A549 (cell line): ENCODE measurements around the gene PCDH9. TPM values are rescaled to one million over a fixed set of nuclear protein-coding genes. Genes with fewer than 3 reads are reported as not detected.

Experiments used
- ATAC-seq, 2 experiments: fragments of 200-7000 bp in 1 of 2; fragments of >200 bp in 1 of 2; cut with Nextera tagmentation in 1 of 2; cut with Tn5 transposase in 1 of 2; 3 replicates each; pipeline versions ENCODE4 v1.8.0 to v1.9.1; 2018 to 2020; ENCODE audit warnings: mild to moderate bottlenecking in 1 of 2, moderate library complexity in 1 of 2
- CTCF ChIA-PET: fragments of 300-600 bp; sonication (Branson Sonifier 250); formaldehyde crosslinking; extraction: SDS; loops from one replicate; lab custom pipeline; 2021; ENCODE audit warnings: antibody characterized with exemption, inconsistent platforms; lab: Yijun Ruan, JAX
- POLR2A ChIA-PET: fragments of 350-600 bp; formaldehyde crosslinking; extraction: SDS; loops from one replicate; lab custom pipeline; 2021; ENCODE audit warnings: antibody characterized with exemption, inconsistent platforms; lab: Yijun Ruan, JAX
- DNase-seq, 2 experiments: peaks; one replicate each; pipeline versions ENCODE4 v3.0.0 to v3.0.0-alpha.2; 2011 to 2016; ENCODE audit warnings: low read depth in 1 of 2, low spot score in 1 of 2
- FAIRE-seq: peaks from 2 replicates; lab custom pipeline; 2011; peaks lifted over from hg19 to GRCh38; lab: Jason Lieb, UNC
- H3K27ac ChIP-seq, 2 experiments: fragments of >200 bp; sonication (Bioruptor Twin); formaldehyde crosslinking; 3 replicates each; pipeline ENCODE4 v1.5.1; 2016 to 2017
- H3K4me1 ChIP-seq: fragments of >200 bp; sonication (Bioruptor Twin); formaldehyde crosslinking; 3 replicates; pipeline ENCODE4 v1.6.1; 2016
- H3K4me2 ChIP-seq: fragments of >200 bp; sonication (Bioruptor Twin); formaldehyde crosslinking; 3 replicates; pipeline ENCODE4 v1.6.1; 2016
- H3K4me3 ChIP-seq: fragments of >200 bp; sonication (Bioruptor Twin); formaldehyde crosslinking; 3 replicates; pipeline ENCODE4 v1.5.1; 2016
- H3K9me3 ChIP-seq: fragments of >200 bp; sonication (Bioruptor Twin); formaldehyde crosslinking; 3 replicates; pipeline ENCODE4 v1.6.1; 2016
- BHLHE40 ChIP-seq: IDR thresholded peaks from 2 replicates; pipeline ENCODE4 v1.6.1; 2012; ENCODE audit warnings: low read depth, low read length, inconsistent platforms
- CHD2 ChIP-seq: fragments of 150-350 bp; IDR thresholded peaks from 2 replicates; pipeline ENCODE4 v1.6.1; 2014; ENCODE audit warnings: low read length; ENCODE audit not compliant: partially characterized antibody
- ELK1 ChIP-seq: fragments of 150-350 bp; IDR thresholded peaks from 2 replicates; pipeline ENCODE4 v1.6.1; 2014; ENCODE audit warnings: low read depth, mild to moderate bottlenecking, low read length
- HOXB13 ChIP-seq: fragments of 250-450 bp; sonication (Bioruptor Pico); IDR thresholded peaks from 2 replicates; pipeline ENCODE4 v1.5.0; 2020; ENCODE audit warnings: low read depth, mild to moderate bottlenecking, moderate library complexity
- JUNB ChIP-seq: fragments of >200 bp; sonication (Bioruptor Twin); formaldehyde crosslinking; IDR thresholded peaks from 2 replicates; pipeline ENCODE4 v1.6.1; 2016
- KDM1A ChIP-seq: fragments of 200-600 bp; sonication (generic); IDR thresholded peaks from 2 replicates; pipeline ENCODE4 v1.6.1; 2016; ENCODE audit warnings: low read depth, mild to moderate bottlenecking
- MAFK ChIP-seq: fragments of 450-650 bp; IDR thresholded peaks from 2 replicates; pipeline ENCODE4 v1.6.1; 2014; ENCODE audit not compliant: partially characterized antibody
- MAX ChIP-seq: IDR thresholded peaks from 2 replicates; pipeline ENCODE4 v1.6.1; 2012
- MAZ ChIP-seq: fragments of 150-350 bp; IDR thresholded peaks from 2 replicates; pipeline ENCODE4 v1.6.1; 2014; ENCODE audit warnings: antibody characterized with exemption, low read depth, low read length, borderline replicate concordance
- MYC ChIP-seq: IDR thresholded peaks from 2 replicates; pipeline ENCODE4 v1.6.1; 2012; ENCODE audit warnings: mild to moderate bottlenecking, inconsistent platforms, low read length, improper control_type of control experiment, borderline replicate concordance
- NFE2L2 ChIP-seq: fragments of 150-350 bp; conservative IDR thresholded peaks from 2 replicates; pipeline ENCODE4 v1.6.1; 2014; ENCODE audit warnings: low read length
- REST ChIP-seq: fragments of 200-600 bp; sonication (generic); IDR thresholded peaks from 2 replicates; pipeline ENCODE4 v1.6.1; 2016; ENCODE audit warnings: antibody characterized with exemption, mild to moderate bottlenecking, moderate library complexity
- SREBF2 ChIP-seq: fragments of 450-650 bp; IDR thresholded peaks from 2 replicates; pipeline ENCODE4 v1.6.1; 2014; ENCODE audit warnings: mild to moderate bottlenecking, moderate library complexity
- TFCP2L1 ChIP-seq: fragments of 250-450 bp; sonication (Bioruptor Pico); IDR thresholded peaks from 2 replicates; pipeline ENCODE4 v1.5.0; 2021; ENCODE audit warnings: mild to moderate bottlenecking
- TP53 ChIP-seq: fragments of 250-450 bp; sonication (Bioruptor Pico); IDR thresholded peaks from 2 replicates; pipeline ENCODE4 v1.5.0; 2021; ENCODE audit warnings: mild to moderate bottlenecking, moderate library complexity
- ZC3H11A ChIP-seq: fragments of 450-650 bp; IDR thresholded peaks from 2 replicates; pipeline ENCODE4 v1.6.1; 2014; ENCODE audit warnings: antibody characterized with exemption, mild to moderate bottlenecking
- ZNF302 ChIP-seq: fragments of 250-450 bp; sonication (Bioruptor Pico); IDR thresholded peaks from 2 replicates; pipeline ENCODE4 v1.9.0; 2021; ENCODE audit warnings: inconsistent platforms, mild to moderate bottlenecking, moderate library complexity
- WGBS: methylation state at CpG from one replicate; pipeline ENCODE4 v1.1.6; 2017; ENCODE audit errors: missing lambda C conversion rate; 5-methylcytosine and 5-hydroxymethylcytosine counted together
- polyA plus RNA-seq, 4 experiments: library from polyadenylated mRNA; depleted of rRNA in 3 of 4; stranded (reverse); fragments of >200 nt; fragmentation: RNase III in 1 of 4; extraction: RNeasy Plus Mini Kit Qiagen cat#74134 plus additional on column Dnase treatment in 1 of 4; gene quantifications; 2 replicates in 3 of 4; 3 replicates in 1 of 4; pipeline ENCODE4 v1.2.3, GENCODE V29; 2011 to 2017
- TF ChIP-seq, protein P1 (sequence below): IDR thresholded peaks from 2 replicates; pipeline ENCODE4 v1.6.1; 2012; ENCODE audit warnings: low read depth, borderline replicate concordance
- TF ChIP-seq, protein P2 (sequence below): fragments of 450-650 bp; IDR thresholded peaks from 2 replicates; pipeline ENCODE4 v1.6.1; 2014; ENCODE audit warnings: antibody characterized with exemption

Gene PCDH9
- polyA plus RNA-seq, 2 of the 4 experiments (the other 2 are of a cell fraction) = 16.0 to 29.5 TPM

DNA sequence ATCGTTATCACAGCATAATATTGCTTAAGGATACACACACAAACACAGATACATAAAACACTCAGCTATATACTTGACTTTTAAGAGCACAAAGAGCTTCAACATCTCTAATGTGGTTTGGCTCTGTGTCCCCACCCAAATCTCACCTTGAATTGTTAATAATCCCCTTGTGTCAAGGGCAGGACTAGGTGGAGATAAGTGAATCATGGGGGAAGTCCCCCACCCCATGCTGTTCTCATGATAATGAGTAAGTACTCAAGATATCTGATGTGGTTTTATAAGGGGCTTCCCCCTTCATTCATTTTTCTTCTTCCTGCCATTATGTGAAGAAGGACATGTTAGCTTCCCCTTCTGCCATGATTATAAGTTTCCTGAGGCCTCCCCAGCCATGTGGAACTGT, 481.4 kb downstream of the PCDH9 start:
- WGBS = 37% methylated on average over 1 of the region's 1 CpG
- POLR2A ChIA-PET = no interaction called here
- FAIRE-seq (no peak), DNase-seq (no peak)
- Histone ChIP-seq H3K4me2 (no peak overlapping the region), H3K9me3 (peaks cover 5% of the 10 kb centered on the region; the same call in 1 of the 3 replicates), H3K4me3 (no peak overlapping the region), H3K27ac (no peak overlapping the region), H3K4me1 (no peaks in the 10 kb centered on the region)
- CTCF ChIA-PET = no interaction called here
- TF ChIP-seq, protein P1, sequence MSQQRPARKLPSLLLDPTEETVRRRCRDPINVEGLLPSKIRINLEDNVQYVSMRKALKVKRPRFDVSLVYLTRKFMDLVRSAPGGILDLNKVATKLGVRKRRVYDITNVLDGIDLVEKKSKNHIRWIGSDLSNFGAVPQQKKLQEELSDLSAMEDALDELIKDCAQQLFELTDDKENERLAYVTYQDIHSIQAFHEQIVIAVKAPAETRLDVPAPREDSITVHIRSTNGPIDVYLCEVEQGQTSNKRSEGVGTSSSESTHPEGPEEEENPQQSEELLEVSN = no peak
- TF ChIP-seq REST (no peak), ELK1 (no peak), KDM1A (no peak), BHLHE40 (no peak), JUNB (no peak), MYC (no peak), ZNF302 (CRISPR knock-in tag) (no peak), MAX (no peak)
- TF ChIP-seq, all 56 proteins: peak for 0
- no peak for ATAC-seq

- H3K4me3 ChIP-seq = no peak overlapping the region
- H3K27ac ChIP-seq = no peak overlapping the region
- ATAC-seq = no peak
- WGBS = 96% methylated on average over 4 of the region's 4 CpGs
- no peak overlapping the region for H3K4me2 ChIP-seq
- peaks cover 5% of the 10 kb centered on the region; the same call in 1 of the 3 replicates for H3K9me3 ChIP-seq
- no peaks in the 10 kb centered on the region for H3K4me1 ChIP-seq
- no peak for FAIRE-seq
- ChIA-PET POLR2A (no interaction called here), CTCF (no interaction called here)
- TF ChIP-seq SREBF2 (no peak), NFE2L2 (no peak), MAFK (no peak), TFCP2L1 (CRISPR knock-in tag) (no peak), TP53 (CRISPR knock-in tag) (no peak), HOXB13 (CRISPR knock-in tag) (no peak), CHD2 (no peak), ZC3H11A (no peak)
- TF ChIP-seq, protein P2, sequence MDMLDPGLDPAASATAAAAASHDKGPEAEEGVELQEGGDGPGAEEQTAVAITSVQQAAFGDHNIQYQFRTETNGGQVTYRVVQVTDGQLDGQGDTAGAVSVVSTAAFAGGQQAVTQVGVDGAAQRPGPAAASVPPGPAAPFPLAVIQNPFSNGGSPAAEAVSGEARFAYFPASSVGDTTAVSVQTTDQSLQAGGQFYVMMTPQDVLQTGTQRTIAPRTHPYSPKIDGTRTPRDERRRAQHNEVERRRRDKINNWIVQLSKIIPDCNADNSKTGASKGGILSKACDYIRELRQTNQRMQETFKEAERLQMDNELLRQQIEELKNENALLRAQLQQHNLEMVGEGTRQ = no peak
- DNase-seq = no peak
Observed at GRCh38 chr13:66745307-66745706, 484.8 kb downstream of the PCDH9 start.

- Histone ChIP-seq H3K4me3 (no peak overlapping the region), H3K4me2 (no peak overlapping the region)
- no peak for ATAC-seq
- TF ChIP-seq MAZ = no peak
- TF ChIP-seq, all 56 proteins: peak for 0
- FAIRE-seq = no peak
- ChIA-PET POLR2A (no interaction called here), CTCF (interaction anchor here (1.3 kb wide), 1 partner anchor 271 kb away, joined by 3 read pairs; no protein-coding TSS in a partner anchor)
- no peak for DNase-seq
- no peaks in the 10 kb centered on the region for H3K4me1 ChIP-seq
- no peaks in the 10 kb centered on the region for H3K9me3 ChIP-seq
- 91% methylated on average over 2 of the region's 2 CpGs for WGBS
- no peak overlapping the region for H3K27ac ChIP-seq
Observed at GRCh38 chr13:66723576-66723975, 506.6 kb downstream of the PCDH9 start.
